Ovary (tissue), 3 donors: ENCODE results near the gene NUB1.

Source experiments
- EP300 ChIP-seq: sonication (generic); formaldehyde crosslinking; IDR thresholded peaks from one replicate; pipeline ENCODE4 v1.6.1; 2017; ENCODE audit warnings: antibody characterized with exemption
- POLR2A ChIP-seq: fragments of 450-650 bp; IDR thresholded peaks from one replicate; pipeline ENCODE4 v1.6.1; 2017; ENCODE audit warnings: antibody characterized with exemption, mild to moderate bottlenecking, moderate library complexity
- TF ChIP-seq, protein P1 (sequence below), 3 donors: fragments of 450-650 bp in 2 of 3; fragments of 200-600 bp in 1 of 3; IDR thresholded peaks; one replicate each; pipeline versions ENCODE4 v1.5.1 to v1.8.0; 2016 to 2022; ENCODE audit warnings: antibody characterized with exemption in 3 of 3, mild to moderate bottlenecking in 1 of 3
- donor health status: DM: no; HTN: no; CAD: no.

DNA sequence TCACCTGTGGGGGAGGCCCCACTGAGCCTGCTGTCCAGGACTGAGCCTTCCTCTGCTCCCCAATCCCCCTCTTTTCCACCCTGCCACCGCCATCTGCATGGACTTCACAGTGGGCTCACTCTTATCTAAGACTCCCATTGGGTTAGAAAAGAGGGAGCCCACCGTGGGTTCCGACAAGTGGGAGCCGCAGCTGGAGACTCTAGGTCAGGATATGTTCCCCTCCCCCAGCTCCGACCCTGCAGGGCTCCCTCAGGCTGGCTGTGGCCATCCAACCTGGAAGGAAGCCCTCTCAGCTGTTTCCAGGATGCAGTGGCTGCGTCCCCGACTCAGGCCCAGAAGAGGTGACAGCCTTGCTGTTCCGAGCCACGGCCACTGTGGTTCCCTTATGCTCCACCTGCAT is 63.4 kb downstream of the NUB1 start:
- TF ChIP-seq, protein P1, sequence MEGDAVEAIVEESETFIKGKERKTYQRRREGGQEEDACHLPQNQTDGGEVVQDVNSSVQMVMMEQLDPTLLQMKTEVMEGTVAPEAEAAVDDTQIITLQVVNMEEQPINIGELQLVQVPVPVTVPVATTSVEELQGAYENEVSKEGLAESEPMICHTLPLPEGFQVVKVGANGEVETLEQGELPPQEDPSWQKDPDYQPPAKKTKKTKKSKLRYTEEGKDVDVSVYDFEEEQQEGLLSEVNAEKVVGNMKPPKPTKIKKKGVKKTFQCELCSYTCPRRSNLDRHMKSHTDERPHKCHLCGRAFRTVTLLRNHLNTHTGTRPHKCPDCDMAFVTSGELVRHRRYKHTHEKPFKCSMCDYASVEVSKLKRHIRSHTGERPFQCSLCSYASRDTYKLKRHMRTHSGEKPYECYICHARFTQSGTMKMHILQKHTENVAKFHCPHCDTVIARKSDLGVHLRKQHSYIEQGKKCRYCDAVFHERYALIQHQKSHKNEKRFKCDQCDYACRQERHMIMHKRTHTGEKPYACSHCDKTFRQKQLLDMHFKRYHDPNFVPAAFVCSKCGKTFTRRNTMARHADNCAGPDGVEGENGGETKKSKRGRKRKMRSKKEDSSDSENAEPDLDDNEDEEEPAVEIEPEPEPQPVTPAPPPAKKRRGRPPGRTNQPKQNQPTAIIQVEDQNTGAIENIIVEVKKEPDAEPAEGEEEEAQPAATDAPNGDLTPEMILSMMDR (IDR thresholded peaks at IDR 0.05), result no peak
- TF ChIP-seq POLR2A, result no peak
- no peak for TF ChIP-seq EP300
